HepG2 (cell line): Measurements from ENCODE around the gene NARS2. TPM values are rescaled to one million over a fixed set of nuclear protein-coding genes. Genes with fewer than 3 reads are reported as not detected.
A peak's percentile ranks its signal among the peaks of the same experiment; 100 is the strongest.

Experiments used
- ARNTL ChIP-seq: sonication (generic); formaldehyde crosslinking; IDR thresholded peaks from 2 replicates; pipeline ENCODE4 v1.4.0; 2020; ENCODE audit warnings: mild to moderate bottlenecking, missing genetic modification reagents
- CHD4 ChIP-seq: fragments of 200-600 bp; sonication (generic); IDR thresholded peaks from 2 replicates; pipeline ENCODE4 v1.7.0; 2017; ENCODE audit warnings: mild to moderate bottlenecking, low read length, borderline replicate concordance
- HNRNPK ChIP-seq: fragments of 200-400 bp; formaldehyde crosslinking; IDR thresholded peaks from 2 replicates; pipeline ENCODE4 v1.6.1; 2018; ENCODE audit warnings: low read length, low read depth, moderate library complexity, mild to moderate bottlenecking; ENCODE audit not compliant: poor library complexity, severe bottlenecking
- KDM4B ChIP-seq: sonication (generic); formaldehyde crosslinking; IDR thresholded peaks from 2 replicates; pipeline ENCODE4 v1.4.0; 2020; ENCODE audit warnings: missing genetic modification reagents
- MAFK ChIP-seq, 2 experiments: IDR thresholded peaks in 1 of 2; conservative IDR thresholded peaks in 1 of 2; 2 replicates each; pipeline ENCODE4 v1.6.1; 2011; ENCODE audit warnings: improper control_type of control experiment in 2 of 2, low read length in 2 of 2
- NCOA2 ChIP-seq: sonication (generic); formaldehyde crosslinking; IDR thresholded peaks from 2 replicates; pipeline ENCODE4 v1.8.0; 2022; ENCODE audit warnings: inconsistent platforms
- SIX1 ChIP-seq: sonication (generic); formaldehyde crosslinking; IDR thresholded peaks from 2 replicates; pipeline ENCODE4 v1.4.0; 2020; ENCODE audit warnings: missing genetic modification reagents, borderline replicate concordance
- ZNF207 ChIP-seq: fragments of 450-650 bp; IDR thresholded peaks from 2 replicates; pipeline ENCODE4 v1.6.1; 2016; ENCODE audit warnings: antibody characterized with exemption, borderline replicate concordance
- ZNF235 ChIP-seq: sonication (generic); formaldehyde crosslinking; IDR thresholded peaks from 2 replicates; pipeline ENCODE4 v1.8.1; 2023; ENCODE audit warnings: mild to moderate bottlenecking, missing genetic modification reagents, borderline replicate concordance
- ZNF263 ChIP-seq: sonication (generic); formaldehyde crosslinking; IDR thresholded peaks from 2 replicates; pipeline ENCODE4 v1.4.0; 2020; ENCODE audit warnings: missing genetic modification reagents
- ZNF343 ChIP-seq: sonication (generic); formaldehyde crosslinking; IDR thresholded peaks from 2 replicates; pipeline ENCODE4 v1.4.0; 2020; ENCODE audit warnings: mild to moderate bottlenecking, missing genetic modification reagents
- ZNF382 ChIP-seq: sonication (generic); formaldehyde crosslinking; IDR thresholded peaks from 2 replicates; pipeline ENCODE4 v1.5.0; 2020; ENCODE audit warnings: missing genetic modification reagents, mild to moderate bottlenecking, borderline replicate concordance
- ZNF652 ChIP-seq: IDR thresholded peaks from 2 replicates; pipeline ENCODE4 v1.6.1; 2016; ENCODE audit warnings: low read depth, borderline replicate concordance
- ZNF781 ChIP-seq: sonication (generic); formaldehyde crosslinking; IDR thresholded peaks from 2 replicates; pipeline ENCODE4 v1.5.1; 2020; ENCODE audit warnings: borderline replicate concordance, mild to moderate bottlenecking, missing genetic modification reagents; ENCODE audit errors: not compliant biosample characterization
- polyA plus RNA-seq, 8 experiments: library from polyadenylated mRNA; depleted of rRNA in 3 of 8; stranded (reverse) in 7 of 8; unstranded in 1 of 8; fragments of >200 nt; fragmentation: Illumina TruSeq in 4 of 8; extraction: Trizol in 4 of 8; gene quantifications; 2 replicates each; pipeline versions ENCODE4 v1.2.1 to v1.2.3, GENCODE V29; 2011 to 2016; ENCODE audit warnings: low read depth in 4 of 8, missing spikeins in 1 of 8, mixed read lengths in 1 of 8; ENCODE audit not compliant: insufficient read depth in 1 of 8
- total RNA-seq, 5 experiments: library from RNA; depleted of rRNA; stranded (reverse); fragments of >200 nt; fragmentation: Illumina TruSeq; extraction: Trizol; gene quantifications; 2 replicates each; pipeline ENCODE4 v1.2.3, GENCODE V29; 2016; ENCODE audit warnings: low read depth in 1 of 5
- TF ChIP-seq, protein P1 (sequence below): sonication (generic); formaldehyde crosslinking; IDR thresholded peaks from 2 replicates; pipeline ENCODE4 v1.5.1; 2020; ENCODE audit warnings: mild to moderate bottlenecking, missing genetic modification reagents, moderate library complexity
- TF ChIP-seq, protein P2 (sequence below): sonication (generic); formaldehyde crosslinking; IDR thresholded peaks from 2 replicates; pipeline ENCODE4 v1.4.0; 2020; ENCODE audit warnings: missing genetic modification reagents
- TF ChIP-seq, protein P3 (sequence below): sonication (generic); formaldehyde crosslinking; IDR thresholded peaks from 2 replicates; pipeline ENCODE4 v1.4.0; 2020; ENCODE audit warnings: missing genetic modification reagents, borderline replicate concordance
- TF ChIP-seq, protein P4 (sequence below): IDR thresholded peaks from 2 replicates; pipeline ENCODE4 v1.6.1; 2016; ENCODE audit warnings: mild to moderate bottlenecking

NARS2 gene
- total and polyA plus RNA-seq, 2 of the 13 experiments (the other 11 are each of a cell fraction or from before 2014, with no cell fraction given): 45.9 to 65.0 TPM

DNA sequence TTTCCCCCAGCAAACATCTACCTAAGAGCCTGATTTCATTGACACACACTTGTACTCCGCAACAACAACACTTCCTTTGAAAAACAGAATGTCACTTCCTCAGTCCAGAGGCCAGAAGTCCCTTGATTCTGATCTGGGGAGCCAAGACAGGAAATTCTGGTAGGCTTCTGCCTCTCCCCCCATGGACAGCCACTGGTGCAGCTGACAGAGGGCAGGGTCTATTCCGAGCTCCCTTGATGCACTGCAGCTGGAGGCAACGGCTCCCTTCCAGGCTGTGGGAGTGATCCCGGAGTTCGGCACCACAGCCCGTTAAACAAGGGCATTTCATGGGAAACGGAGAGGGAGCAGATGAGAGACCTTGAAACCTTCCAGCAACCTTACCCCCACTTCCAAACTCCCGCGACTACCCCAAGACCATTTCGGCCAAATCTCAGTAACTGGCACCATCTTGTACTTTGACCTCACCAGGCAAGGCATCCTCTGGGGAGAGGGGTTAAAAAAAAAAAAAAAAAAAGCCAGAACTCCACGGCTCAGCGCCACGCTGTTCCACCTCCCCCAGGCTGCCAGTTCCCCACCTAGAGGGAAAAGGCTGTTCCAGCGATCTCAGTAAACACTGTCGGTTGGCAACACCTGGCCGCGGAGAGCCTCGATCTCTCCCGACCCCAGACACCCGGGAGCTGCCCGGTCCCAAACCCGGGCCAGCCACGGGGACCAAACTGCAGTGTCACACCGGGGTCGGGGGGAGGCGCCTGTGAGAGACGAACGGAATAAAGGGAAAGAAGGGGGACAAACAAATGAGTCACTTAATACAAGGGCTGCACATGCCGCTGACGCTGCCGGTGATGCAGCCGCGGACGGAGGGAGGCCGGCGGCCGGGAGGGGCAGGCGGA is 158.1 kb downstream of the NARS2 start (continued):
- TF ChIP-seq, protein P1, sequence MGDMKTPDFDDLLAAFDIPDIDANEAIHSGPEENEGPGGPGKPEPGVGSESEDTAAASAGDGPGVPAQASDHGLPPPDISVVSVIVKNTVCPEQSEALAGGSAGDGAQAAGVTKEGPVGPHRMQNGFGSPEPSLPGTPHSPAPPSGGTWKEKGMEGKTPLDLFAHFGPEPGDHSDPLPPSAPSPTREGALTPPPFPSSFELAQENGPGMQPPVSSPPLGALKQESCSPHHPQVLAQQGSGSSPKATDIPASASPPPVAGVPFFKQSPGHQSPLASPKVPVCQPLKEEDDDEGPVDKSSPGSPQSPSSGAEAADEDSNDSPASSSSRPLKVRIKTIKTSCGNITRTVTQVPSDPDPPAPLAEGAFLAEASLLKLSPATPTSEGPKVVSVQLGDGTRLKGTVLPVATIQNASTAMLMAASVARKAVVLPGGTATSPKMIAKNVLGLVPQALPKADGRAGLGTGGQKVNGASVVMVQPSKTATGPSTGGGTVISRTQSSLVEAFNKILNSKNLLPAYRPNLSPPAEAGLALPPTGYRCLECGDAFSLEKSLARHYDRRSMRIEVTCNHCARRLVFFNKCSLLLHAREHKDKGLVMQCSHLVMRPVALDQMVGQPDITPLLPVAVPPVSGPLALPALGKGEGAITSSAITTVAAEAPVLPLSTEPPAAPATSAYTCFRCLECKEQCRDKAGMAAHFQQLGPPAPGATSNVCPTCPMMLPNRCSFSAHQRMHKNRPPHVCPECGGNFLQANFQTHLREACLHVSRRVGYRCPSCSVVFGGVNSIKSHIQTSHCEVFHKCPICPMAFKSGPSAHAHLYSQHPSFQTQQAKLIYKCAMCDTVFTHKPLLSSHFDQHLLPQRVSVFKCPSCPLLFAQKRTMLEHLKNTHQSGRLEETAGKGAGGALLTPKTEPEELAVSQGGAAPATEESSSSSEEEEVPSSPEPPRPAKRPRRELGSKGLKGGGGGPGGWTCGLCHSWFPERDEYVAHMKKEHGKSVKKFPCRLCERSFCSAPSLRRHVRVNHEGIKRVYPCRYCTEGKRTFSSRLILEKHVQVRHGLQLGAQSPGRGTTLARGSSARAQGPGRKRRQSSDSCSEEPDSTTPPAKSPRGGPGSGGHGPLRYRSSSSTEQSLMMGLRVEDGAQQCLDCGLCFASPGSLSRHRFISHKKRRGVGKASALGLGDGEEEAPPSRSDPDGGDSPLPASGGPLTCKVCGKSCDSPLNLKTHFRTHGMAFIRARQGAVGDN (CRISPR knock-in tag): peak; percentile 85
- no peak for TF ChIP-seq SIX1 (CRISPR knock-in tag)
- no peak for TF ChIP-seq ZNF781 (CRISPR knock-in tag)
- TF ChIP-seq ZNF207: no peak
- no peak for TF ChIP-seq ZNF235 (CRISPR knock-in tag)
- TF ChIP-seq, protein P2, sequence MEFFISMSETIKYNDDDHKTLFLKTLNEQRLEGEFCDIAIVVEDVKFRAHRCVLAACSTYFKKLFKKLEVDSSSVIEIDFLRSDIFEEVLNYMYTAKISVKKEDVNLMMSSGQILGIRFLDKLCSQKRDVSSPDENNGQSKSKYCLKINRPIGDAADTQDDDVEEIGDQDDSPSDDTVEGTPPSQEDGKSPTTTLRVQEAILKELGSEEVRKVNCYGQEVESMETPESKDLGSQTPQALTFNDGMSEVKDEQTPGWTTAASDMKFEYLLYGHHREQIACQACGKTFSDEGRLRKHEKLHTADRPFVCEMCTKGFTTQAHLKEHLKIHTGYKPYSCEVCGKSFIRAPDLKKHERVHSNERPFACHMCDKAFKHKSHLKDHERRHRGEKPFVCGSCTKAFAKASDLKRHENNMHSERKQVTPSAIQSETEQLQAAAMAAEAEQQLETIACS (CRISPR knock-in tag): peak; percentile 72
- TF ChIP-seq ZNF652 (CRISPR knock-in tag): peak; percentile 53; the same call in 1 of the 2 replicates
- TF ChIP-seq HNRNPK: no peak
- TF ChIP-seq KDM4B (CRISPR knock-in tag): peak; percentile 47
- no peak; the same call in 1 of the 2 replicates for TF ChIP-seq CHD4
- no peak for TF ChIP-seq ZNF382 (CRISPR knock-in tag)
- TF ChIP-seq ARNTL (CRISPR knock-in tag): peak; percentile 51; the same call in 1 of the 2 replicates
- TF ChIP-seq, protein P3, sequence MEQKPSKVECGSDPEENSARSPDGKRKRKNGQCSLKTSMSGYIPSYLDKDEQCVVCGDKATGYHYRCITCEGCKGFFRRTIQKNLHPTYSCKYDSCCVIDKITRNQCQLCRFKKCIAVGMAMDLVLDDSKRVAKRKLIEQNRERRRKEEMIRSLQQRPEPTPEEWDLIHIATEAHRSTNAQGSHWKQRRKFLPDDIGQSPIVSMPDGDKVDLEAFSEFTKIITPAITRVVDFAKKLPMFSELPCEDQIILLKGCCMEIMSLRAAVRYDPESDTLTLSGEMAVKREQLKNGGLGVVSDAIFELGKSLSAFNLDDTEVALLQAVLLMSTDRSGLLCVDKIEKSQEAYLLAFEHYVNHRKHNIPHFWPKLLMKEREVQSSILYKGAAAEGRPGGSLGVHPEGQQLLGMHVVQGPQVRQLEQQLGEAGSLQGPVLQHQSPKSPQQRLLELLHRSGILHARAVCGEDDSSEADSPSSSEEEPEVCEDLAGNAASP: 0 out of 2 replicates have a peak, but pooled peaks have one; percentile 14
- no peak for TF ChIP-seq NCOA2 (CRISPR knock-in tag)
- TF ChIP-seq ZNF263 (CRISPR knock-in tag): peak; percentile 71
- no peak for TF ChIP-seq MAFK (conservative IDR thresholded peaks at IDR 0.05 in 1 of 2, IDR thresholded peaks at IDR 0.05 in 1 of 2; ENCODE audit: low read length in 2 of 2)
- TF ChIP-seq, protein P4, sequence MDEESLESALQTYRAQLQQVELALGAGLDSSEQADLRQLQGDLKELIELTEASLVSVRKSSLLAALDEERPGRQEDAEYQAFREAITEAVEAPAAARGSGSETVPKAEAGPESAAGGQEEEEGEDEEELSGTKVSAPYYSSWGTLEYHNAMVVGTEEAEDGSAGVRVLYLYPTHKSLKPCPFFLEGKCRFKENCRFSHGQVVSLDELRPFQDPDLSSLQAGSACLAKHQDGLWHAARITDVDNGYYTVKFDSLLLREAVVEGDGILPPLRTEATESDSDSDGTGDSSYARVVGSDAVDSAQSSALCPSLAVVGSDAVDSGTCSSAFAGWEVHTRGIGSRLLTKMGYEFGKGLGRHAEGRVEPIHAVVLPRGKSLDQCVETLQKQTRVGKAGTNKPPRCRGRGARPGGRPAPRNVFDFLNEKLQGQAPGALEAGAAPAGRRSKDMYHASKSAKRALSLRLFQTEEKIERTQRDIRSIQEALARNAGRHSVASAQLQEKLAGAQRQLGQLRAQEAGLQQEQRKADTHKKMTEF (CRISPR knock-in tag): peak; percentile 33; the same call in 1 of the 2 replicates
- 0 out of 2 replicates have a peak, but pooled peaks have one; percentile 42 for TF ChIP-seq ZNF343
